ENCODE measurements around the gene ARFGAP1.

GRCh38 chr20:63312690-63313348 is 40.2 kb downstream of the ARFGAP1 start:
- no peak for TF ChIP-seq CTCF (conservative IDR thresholded peaks at IDR 0.05; ENCODE audit: low read length)
- no peak for TF ChIP-seq EZH2phosphoT487 (IDR thresholded peaks at IDR 0.05; ENCODE audit: borderline replicate concordance)
